Measurements from ENCODE around the gene PCBP3. TPM values are rescaled to one million over a fixed set of nuclear protein-coding genes. Genes with fewer than 3 reads are reported as not detected.

Gene PCBP3
- total RNA-seq, 1 donor from 2014 or later, result 5.5 TPM

DNA sequence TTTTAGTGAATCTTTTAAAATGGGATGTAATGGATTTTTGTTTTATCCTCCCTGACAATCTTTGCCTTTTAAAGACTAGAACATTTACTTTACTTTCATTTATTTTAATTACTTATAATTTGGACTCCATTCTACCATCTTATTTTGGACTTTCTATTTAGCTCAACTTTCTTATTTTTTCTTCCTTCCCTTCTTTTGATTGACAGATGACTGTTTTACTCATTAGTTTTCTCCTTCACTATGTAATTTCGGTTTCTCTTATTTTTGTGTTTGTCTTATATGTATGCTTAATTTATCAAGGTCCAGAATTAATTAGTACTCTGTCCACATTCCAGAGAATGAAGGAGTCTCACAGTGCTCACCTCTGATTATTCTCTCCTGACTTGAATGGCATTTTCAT is 109.9 kb downstream of the PCBP3 start:
- no peak for DNase-seq

DNA sequence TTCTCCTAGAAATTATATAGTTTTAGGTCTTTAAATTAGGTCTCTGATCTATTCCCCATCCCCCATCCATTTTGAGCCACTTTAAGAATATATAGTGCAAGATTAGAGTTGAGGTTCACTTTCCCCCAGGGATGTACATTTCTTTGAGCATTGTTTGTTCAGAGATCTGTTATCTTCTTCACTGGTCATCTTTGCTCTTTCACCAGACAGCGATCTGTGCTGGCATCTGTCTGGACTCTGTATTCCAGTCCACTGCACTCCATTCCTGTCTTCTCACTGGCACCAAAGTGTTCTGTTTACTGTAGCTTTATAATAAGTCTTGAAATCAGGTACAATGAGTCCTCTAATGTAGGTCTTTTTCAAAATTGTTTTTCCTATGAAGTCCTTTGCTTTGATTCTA is 112.5 kb downstream of the PCBP3 start:
- no peak for DNase-seq

DNA sequence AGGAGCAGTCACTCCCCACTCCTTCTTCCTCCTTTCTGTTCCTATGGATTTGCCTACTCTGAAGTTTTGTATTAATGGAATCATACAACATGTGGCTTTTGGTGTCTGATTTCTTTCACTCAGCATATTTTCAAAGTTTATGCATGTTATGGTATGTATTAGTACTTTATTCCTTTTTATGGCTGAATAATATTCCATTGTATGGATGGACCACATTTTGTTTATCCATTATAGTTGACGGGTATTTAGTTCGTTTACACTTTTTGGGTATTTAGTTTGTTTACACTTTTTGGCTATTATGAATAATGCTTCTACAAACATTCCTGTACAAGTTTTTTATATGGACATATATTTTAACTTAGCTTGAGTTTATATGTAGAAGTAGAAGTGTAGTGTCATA is 113.1 kb downstream of the PCBP3 start:
- DNase-seq, result no peak

DNA sequence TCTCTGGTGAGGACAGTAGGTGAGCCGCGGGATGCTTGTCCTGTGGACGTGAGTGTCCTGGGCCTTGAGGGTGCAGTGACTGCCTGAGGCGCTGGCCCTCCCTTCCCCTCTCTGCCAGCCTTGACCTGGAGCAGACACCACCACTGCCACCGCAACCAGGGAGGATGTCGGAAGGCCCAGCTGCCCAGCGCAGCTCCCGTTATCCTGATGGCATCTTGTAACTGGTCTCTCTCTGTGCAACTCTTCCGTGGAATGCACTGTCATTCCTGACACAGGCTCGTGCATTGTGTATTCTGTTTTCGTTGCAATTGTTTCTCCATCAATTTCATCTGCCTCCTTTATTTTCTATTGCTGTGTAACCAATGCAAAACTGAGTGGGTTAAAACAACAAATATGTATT is 118.2 kb downstream of the PCBP3 start:
- no peak for DNase-seq

DNA sequence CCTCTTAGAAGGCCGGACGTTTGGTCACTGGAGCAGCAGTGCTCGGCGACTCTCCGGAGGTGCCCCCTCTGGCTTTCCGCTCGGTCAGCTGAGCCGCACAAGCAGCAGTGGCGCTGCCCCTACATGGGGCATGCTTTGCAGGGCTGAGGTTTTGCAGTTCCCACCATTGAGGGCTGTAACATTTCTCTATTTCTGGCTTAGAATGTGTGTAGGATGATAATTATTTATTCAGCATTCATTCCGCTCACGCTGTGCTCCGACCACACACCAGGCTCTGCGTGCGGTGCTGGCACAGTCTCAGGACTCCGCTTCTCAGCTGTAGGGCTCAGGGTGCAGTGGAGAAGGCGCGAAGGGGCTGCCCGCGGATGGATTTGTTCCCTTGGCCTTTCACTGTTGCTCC is 119.5 kb downstream of the PCBP3 start:
- no peak for DNase-seq

DNA sequence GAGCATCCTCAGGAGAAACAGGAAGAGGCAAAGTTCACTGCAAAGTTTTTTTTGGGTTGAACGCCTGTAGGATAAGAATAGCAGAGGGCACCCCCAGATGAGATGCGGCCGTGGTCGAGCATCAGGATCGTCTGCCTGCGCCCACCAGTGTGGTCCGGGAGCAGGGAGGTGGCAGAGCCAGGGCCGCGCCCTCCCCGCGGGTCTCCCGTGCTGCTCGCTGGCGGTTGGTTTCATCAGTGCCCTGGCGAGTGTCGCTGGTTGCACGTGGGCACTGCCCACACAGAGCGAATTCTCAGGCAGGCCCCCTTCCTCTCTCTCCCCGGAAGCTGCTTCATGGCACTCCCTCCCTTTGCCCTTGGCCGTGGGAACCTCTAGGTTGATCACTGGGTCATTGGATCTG is 120.0 kb downstream of the PCBP3 start:
- DNase-seq, result no peak

DNA sequence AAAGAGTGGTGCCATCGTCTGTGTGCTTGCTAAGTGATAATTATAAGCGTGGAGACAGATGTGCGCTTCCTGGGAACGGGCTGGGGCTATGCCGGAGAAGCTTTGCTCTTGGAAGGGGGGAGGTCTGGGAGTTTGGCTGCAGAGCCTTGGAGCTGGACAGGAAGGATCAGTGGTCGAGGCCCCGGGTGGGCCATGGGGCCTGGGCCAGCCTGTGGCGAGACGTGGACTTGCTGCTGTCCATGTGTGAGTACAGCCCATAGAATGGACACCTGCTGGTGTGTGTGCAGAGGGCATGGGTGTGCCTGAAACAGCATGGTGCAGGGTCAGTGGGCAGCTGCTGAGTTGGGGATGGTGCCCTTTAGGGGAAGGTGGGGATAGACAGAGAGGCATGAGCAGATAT is 121.3 kb downstream of the PCBP3 start:
- no peak for DNase-seq

DNA sequence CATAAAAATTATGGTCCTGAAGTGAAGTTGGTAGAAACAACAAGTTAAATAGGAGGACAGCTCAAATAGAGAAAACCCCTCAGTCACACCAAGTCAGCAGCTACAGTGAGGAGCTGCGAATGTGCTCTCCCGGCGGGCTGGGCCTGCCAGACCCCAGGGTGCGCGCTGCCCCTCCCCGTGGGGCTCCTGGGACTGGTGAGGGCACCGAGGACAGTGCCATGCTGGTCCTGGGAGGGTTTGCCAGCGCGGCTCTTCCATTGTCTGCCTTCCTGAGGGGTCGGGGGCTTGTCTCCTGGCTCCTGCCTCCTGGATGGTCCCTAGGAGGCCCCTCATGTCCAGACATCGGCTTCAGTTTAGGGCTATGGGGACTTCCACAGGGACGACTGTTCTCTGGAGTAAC is 121.8 kb downstream of the PCBP3 start:
- no peak for DNase-seq

DNA sequence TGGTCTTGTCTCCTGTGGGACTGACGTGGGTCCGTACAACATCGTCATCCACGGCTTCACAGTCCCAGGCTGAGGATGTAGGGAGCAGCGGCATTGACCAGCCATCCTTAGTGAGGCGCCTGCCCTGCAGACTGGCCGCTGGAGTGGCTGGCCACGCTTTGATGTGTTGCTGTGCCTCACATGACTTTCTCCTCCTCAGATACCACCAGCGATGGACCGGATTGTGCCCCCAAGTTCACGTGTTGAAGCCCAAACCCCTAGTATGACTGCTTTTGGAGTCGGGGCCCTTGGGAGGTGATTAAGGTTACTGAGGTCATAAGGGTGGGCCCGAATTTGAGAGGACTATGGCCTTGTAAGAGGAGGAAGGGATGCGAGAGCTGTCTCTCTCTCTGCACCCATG is 122.5 kb downstream of the PCBP3 start:
- no peak for DNase-seq

DNA sequence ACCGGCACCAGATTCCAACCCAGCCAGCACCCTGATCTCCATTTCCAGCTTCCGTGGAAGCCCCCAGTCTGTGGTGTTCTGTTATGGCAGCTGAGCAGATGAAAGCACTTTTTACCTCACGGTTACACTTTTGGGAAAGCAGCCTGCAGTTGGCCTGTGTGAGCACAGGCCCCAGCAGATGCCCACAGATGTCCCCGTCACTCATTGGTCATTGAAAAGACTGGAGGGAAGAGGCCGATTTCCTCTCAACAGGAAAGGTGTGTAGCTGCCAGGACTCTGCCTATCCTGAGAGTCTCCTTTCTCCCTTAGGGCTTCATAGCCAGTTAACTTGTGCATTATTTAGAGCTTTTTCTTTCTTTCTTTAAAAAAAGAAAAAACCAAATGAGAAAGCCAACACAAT is 123.0 kb downstream of the PCBP3 start:
- no peak for DNase-seq

DNA sequence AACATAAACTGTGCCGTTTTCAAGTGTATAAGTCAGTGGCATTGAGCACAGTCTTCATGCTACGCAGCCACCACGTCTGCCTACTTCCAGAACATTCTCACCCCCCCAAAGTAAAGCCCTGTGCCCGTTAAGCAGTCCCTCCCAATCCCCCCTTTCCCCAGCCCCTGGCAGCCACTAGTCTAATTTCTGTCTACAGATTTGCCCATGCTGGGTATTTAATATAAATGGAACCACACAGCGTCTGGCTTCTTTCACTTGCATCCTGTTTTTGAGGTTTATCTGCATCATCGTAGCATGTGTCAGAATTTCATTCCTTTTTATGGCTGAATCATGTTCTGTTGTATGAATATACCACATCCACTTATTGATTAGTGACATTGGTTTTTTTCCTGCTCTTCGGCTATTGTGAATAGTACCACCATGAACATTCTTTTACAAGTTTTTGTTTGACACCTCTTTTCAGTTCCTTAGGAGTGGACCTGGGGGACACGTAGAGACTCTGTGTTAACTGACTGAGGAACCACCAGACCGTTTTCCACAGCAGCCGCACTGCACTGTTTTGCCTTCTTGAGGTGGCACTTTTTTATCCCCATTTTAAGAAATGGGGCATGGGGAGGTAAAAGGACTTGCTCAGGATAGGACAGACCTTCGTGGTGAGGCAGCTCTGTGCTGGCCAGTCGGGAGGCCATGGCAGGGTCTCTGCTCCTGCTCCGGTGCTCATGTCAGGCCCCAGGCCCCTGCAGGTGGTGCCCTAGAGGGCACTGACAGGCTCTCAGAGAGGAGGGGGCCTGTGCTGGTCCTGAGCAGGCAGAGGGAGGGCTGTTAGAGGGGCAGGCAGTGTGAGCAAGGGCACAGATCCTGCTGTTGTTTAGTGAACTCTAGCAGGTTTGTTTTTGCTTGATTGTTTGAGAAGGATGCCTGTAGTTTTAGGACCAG is 123.8 kb downstream of the PCBP3 start:
- no peak for DNase-seq

DNA sequence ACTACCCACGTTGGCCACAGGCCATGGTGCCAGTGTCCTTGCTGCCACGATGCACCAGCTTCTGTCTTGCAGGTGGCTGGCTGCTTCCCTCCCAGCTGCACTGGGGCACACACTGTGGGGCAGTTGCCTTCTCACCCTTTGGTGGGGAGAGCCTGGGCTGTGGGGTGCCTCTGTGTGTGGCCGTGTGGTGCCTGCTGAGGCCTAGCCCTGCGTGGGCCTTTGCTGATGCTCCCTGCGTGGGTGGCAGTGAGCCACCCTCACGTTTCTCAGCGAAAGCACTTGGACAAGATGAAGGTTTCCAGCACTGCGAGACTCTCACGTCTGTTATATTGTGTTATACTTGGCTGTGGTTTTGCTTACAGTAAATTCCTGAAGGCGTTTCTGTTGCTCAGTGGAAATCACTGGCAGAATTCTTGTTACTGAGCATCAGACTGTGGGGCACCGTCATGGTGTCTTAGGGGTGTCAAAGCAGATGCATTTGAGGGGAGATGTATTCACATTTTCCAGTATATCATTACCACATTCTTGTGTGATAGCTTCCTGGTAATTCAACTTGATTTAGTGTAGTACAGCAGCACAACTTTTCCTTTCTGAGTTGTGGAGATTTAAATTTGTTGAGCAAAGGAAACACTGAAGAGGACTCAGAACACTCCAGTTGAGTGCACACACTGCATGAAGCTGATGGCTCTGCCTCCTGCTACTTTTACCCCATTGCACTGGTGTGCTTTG is 124.7 kb downstream of the PCBP3 start:
- DNase-seq, result no peak

DNA sequence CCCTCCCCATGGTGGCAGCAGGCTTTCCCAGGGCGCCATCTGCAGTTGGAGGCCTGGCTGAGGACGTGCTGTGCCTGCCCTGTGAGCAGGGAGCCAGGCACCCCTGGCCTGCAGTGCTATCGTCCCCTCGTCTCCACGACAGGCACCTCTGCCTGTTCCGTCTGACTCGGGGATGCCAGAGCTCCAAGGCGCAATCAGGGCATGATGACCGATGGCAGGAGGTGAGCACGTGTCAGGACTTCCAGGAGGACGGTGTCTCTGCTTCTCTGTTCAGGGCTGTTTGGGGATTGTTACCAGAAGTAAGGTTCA is 125.2 kb downstream of the PCBP3 start:
- no peak for DNase-seq

DNA sequence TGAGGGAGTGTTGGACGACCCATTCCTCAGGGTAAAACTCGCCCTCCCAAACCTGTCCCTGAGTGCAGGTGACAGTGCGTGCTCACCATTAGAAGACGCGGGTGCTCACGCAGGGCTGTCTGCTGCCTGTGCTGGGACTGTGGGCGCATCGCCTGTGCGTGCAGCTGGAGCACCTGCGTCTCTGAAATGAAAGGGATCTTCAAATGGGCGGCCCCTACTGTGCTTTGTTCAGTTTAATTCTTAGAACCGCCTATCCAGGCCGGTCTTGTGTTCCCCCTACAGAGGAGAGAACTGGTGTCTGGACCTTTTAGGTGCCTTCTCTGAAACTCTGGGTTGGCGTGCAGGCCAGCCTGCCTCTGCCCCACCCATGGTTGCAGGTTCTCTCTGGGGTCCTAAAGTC is 125.8 kb downstream of the PCBP3 start:
- no peak for DNase-seq

DNA sequence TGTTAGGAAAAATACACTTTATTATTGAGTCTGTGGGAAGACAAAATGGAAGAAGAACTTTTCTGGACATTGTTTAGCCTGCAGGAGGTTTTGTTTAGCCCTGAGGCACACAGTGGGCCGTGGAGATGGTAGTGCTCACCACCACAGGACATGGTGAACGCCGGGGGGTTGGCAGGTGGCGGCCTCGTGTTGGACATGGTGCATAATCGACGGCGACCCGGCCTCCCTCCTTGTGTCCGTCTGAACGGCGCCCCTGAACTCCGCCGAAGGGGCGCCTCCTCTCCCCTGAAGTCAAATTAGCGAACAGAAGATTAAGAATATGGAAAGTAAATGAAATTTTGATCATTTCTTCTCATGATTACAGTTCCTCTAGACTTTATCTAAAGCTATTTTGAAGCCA is 126.4 kb downstream of the PCBP3 start:
- no peak for DNase-seq

DNA sequence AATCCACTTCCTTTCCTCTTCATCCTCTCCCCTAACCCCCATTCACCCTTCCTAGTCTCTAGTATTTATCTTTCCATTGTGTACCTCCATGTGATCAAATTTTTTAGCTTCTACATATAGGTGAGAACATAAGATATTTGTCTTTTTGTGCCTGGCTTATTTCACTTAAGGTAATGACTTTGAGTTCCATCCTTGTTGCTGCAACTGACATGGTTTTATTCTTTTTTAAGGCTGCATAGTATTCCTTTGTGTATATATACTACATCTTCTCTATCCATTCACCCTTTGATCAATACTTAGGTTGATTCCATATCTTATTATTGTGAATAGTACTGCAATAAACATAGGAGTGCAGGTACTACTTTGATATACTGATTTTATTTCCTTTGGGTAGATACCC is 128.7 kb downstream of the PCBP3 start:
- DNase-seq, result no peak

DNA sequence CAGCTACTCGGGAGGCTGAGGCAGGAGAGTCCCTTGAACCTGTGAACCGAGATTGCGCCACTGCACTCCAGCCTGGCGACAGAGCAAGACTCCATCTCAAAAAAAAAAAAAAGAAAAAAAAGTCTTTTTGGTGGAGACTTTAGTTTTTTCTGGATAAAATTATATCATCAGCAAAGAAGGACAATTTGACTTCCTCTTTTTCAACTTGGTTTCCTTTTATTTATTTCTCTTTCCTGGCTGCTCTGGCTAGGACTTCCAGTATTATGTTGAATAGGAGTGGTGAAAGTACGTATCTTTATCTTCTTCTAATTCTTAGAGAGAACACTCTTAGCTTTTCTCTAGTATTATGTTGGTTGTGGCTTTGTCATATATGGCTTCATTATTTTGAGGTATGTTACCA is 130.8 kb downstream of the PCBP3 start:
- no peak for DNase-seq

DNA sequence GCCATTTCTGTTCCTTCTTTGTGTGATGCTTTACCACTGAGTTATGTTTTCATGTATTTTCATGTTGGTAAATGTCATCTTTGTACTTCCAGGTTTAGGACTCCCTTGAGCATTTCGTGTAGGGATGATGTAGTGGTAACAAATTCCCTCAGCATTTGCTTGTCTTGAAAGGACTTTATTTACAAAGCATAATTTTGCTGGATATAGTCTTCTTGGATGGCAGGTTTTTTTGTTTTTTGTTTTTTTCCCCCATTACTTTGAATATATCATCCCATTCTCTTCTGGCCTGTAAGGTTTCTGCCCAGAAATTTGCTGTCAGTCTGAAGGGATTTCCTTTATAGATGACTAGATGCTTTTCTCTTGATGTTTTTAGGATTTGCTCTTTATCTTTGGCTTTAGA is 133.4 kb downstream of the PCBP3 start:
- no peak for DNase-seq

DNA sequence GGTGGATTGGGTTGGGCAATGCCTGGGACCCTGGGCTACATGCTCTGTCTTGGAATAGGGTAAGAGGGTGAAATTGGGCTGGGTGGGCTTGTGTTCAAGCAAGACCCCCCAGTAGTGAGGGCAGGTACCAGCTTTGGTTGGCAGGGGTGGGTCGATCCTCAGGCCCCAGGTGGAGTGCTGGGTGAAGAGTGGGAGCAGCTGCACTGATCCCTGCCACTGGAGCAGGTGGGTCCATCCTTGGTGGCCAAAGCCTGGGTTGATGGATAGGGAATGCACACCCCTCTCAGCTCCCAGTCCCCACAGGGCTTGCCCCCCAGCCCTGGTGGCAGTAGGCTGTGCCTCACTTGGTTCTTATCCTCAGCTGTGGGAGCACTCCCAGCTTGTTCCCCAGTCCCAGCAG is 135.2 kb downstream of the PCBP3 start:
- no peak for DNase-seq

DNA sequence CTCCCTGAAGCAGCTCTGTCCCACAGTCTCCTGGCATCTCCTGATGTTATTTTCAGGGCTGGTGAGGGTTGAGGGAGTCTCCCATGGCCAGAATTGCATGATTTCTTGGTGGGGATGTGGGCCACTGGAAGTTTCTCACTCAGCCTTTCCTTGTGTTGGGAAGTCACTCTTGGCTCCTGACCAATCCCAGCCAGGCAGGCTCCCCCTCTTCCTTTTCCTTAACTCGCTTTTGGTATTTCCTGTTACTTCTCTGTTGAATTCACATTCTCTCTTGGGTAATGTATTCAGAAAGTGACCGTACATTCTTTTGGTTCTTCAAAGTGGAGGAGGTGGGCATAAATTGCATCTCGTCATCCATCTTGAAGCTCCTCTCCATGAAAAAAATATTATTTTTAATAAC is 135.7 kb downstream of the PCBP3 start:
- no peak for DNase-seq

DNA sequence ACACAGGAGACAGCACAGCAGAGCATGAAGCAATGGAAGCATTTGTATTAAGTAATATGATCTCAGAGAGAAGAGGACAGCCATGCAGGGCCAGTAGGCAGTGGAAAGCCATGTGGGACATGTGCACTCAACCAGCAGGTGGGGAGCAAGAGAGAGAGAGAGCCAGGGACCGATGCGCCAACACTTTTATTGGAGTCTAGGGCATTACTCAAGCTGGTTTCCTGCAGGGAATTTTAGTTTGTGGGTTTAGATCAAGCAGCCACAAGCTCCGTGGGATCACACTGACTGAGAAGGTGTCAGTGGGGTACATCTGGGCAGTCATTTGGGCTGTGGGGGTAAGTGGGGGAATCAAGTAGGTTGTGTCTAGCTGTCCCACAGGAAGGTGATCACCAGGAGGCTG is 137.1 kb downstream of the PCBP3 start:
- DNase-seq, result no peak

DNA sequence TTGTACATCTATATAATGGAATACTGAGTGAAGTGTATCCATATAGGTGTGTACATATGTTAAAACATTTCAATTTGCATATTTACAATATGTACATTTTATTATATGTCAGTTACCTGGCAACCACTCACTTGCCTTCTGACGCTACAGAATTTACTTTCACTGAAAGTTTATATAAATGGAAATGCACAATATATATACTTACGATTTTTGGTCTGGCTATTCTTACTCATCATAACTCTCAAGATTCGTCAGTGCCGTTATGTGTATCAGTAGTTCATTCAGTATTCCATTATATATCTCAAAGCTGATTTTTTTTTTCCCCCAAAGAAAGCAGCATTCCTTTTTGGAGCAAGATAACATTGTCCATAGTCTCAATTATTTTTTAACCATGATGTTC is 138.2 kb downstream of the PCBP3 start:
- no peak for DNase-seq

DNA sequence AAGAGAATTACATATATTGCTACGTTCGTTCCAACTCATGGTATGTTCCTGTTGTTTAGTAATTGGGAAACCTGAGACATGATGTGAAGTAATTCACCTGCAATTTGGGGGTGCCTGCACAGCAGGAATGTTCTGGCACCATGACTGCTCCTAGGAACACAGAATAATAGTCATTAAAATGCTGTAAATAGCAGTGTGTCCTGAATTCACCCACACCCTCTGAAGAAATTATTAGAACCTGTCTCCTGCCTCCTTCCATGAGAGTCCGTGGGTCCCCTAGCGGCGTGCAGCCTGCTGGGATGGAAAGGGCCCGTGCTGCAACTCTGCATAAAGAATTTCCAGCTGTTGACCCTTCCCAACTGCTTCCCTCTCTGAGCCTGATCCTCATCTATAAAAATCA is 143.1 kb downstream of the PCBP3 start:
- no peak for DNase-seq

DNA sequence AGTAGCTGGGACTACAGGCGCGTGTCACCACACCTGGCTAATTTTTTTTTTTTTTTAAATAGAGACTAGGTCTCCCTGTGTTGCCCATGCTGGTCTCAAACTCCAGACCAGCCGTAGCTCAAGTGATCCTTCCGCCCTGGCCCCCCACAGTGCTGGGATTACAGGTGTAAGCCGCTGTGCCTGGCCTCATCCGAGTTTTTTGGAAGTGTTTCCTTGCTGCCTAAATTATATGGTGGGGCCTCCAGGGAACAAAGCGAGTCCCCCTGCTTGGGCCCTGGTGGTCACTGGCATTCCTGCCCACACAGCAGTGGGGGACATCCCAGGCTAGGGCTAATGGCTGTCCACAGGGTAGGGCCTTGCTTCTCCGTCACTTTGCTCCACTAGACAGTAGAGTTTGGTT is 143.8 kb downstream of the PCBP3 start:
- no peak for DNase-seq
